SW480 (cell line): Measurements from ENCODE around the gene ZDHHC13.
"Not testable (repeated sequence)": the region's sequence is repeated elsewhere in the genome, so short reads cannot be mapped to it uniquely, and the experiment has no call there.

Source experiments
- DNase-seq: peaks from one replicate; pipeline ENCODE4 v3.0.0-alpha.2; 2016; ENCODE audit warnings: low spot score

Gene ZDHHC13

GRCh38 chr11:19101796-19102520 lies 15.0 kb upstream of the ZDHHC13 start:
- DNase-seq, result peak; percentile 58

DNA sequence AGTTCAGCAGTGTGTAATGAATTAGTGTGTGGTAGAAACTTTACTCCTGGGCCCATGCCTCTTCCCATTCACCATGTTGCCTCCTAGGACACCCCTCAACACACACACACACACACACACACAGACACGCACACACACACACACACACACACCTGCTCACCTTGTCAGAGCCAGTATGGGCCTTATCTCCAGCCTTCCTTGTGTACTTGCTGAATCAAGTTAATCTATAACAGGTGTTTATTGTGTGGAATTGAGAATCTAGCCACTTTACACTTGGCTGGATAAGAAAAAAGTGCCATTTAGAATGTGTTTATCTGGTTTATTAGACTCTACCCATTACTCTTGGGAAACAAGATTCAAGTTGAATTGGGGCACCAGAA lies 14.5 kb upstream of the ZDHHC13 start:
- no peak for DNase-seq

DNA sequence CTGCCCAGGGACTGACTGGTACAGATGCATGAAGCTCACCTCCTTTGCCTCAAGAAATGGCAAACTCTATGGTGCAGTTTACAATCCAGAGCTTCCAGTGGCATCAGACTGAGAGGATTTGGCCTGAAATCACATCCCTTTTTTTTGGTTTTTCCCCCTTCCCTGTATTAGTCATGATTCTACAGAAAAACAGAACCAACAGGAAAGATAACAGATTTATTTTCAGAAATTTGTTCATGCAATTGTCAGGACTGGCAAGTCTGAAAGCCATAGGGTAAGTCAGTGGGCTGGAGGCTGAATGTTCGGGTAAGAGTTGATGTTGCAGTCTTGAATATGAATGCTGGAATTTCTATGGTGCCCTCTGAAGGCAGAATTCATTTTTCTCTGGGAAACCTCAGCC lies 12.0 kb upstream of the ZDHHC13 start:
- DNase-seq, result no peak

DNA sequence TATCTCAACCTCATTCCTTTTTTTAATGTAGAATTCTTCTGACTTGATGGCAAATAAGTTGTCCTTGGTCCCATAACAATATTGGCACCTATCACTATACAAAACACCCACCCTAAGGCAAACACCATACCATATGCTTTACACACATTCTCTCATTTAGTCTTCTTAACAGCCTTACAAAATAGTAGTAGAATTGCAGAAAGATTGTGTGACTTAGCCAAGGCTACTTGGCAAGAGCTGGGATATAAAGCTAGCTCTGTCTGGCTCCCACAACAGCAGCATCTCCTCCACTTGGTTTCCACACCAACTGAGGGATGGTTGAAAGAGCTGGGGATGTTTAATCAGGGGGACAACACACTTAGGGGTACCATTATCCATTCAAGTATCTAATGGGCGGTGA lies 9.8 kb upstream of the ZDHHC13 start:
- DNase-seq, result no peak

DNA sequence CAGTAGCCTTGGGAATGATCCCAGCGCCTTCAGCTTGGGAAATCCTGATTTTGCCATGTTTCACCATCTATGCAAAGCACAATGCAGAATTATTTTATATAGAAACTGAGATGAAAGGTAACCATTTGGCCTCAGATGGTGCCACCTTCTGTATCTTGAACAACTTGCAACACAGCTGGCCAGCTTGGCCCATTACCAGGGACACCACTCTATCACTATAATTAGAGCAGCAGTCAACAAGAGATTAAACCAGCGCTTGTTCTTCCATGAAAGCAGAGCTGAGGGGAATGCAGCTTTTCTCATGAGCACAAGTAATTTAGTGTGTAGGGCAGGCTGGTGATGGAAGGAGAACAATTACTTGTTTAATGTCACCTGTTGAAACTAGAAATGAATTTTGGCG lies 6.7 kb upstream of the ZDHHC13 start:
- no peak for DNase-seq

DNA sequence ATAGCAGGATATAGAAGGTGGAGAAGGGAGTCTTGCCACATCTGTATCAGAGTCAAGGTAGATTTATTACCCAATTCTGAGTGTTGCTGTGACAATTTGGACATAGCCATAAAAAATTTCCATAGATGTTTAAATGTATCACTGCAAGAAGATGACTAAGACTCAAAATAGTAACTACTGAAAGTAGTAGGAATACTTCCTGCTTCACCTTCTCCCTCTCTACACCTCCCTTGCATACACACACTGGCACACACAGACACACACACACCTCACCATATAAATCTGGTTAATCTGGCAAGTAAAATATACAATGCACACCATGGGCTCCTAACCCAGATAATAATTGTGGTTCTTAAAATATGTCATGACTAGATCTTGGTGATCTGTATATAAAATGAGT lies 5.2 kb upstream of the ZDHHC13 start:
- no peak for DNase-seq

DNA sequence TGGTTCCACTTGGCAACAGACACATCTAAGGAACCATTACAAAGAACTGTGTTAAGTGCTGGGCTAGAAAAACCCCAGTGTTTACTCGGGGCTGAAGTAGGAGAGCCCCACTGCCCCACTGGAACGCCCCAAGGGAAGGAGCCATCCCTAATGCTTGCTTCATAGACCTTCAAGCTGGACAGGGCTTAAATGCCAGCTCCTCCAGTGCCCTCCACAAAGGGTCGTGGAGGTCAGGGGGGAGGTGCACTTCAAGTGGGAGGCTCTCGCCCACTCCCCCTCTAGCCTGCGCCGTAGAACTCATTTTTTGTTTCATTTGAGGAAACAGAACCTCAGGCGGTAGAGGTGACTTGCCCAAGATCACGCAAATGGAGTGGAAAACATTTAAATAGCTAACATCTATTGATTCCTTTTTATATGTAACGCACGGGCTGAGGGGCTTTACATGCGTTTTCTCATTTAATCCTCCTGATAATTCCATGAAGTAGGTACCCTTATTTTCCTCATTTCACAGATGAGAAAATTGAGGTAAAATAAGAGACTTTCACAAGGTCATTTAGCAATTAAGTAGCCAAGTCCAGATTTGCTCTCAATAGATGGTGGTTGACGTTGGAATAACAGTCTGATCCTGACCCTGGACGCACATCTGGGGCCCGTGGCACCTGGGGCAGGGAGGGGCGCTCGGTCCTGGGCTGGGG lies 545 bp upstream of the ZDHHC13 start:
- no peak for DNase-seq

- no peak for DNase-seq
Measured at GRCh38 chr11:19117760-19118097, 761 bp downstream of the ZDHHC13 start.

GRCh38 chr11:19121646-19122045 lies 4.7 kb downstream of the ZDHHC13 start:
- no peak for DNase-seq

- no peak for DNase-seq
Measured at GRCh38 chr11:19122960-19123615, 6.1 kb downstream of the ZDHHC13 start.

- DNase-seq, result not testable (repeated sequence)
Measured at GRCh38 chr11:19126562-19127325, 9.8 kb downstream of the ZDHHC13 start.

DNA sequence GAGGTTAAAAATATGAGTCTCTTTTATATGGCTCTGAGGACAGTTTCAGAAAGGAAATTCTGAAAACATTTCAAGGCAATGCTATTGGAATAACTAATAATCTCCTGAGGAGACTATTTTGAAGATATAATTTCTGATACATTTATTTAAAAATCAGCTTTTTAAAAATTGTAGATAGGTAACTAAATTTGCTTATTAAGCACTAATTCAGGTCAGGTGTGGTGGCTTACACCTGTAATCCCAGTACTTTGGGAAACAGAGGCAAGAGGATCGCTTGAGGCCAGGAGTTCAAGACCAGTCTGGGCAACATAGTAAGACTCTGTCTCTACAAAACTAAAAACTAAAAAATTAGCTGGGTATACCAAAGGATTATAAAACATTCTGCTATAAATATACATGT lies 17.0 kb downstream of the ZDHHC13 start:
- DNase-seq, result no peak

DNA sequence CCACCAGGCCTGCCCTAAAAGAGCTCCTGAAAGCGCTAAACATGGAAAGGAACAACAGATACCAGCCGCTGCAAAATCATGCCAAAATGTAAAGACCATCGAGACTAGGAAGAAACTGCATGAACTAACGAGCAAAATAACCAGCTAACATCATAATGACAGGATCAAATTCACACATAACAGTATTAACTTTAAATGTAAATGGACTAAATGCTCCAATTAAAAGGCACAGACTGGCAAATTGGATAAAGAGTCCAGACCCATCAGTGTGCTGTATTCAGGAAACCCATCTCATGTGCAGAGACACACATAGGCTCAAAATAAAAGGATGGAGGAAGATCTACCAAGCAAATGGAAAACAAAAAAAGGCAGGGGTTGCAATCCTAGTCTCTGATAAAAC lies 19.9 kb downstream of the ZDHHC13 start:
- not testable (repeated sequence) for DNase-seq

- no peak for DNase-seq
Measured at GRCh38 chr11:19145319-19145718, 28.4 kb downstream of the ZDHHC13 start.

- DNase-seq, result no peak
Measured at GRCh38 chr11:19156892-19157291, 39.9 kb downstream of the ZDHHC13 start.

GRCh38 chr11:19160847-19161246 lies 43.9 kb downstream of the ZDHHC13 start:
- peak; percentile 20 for DNase-seq

DNA sequence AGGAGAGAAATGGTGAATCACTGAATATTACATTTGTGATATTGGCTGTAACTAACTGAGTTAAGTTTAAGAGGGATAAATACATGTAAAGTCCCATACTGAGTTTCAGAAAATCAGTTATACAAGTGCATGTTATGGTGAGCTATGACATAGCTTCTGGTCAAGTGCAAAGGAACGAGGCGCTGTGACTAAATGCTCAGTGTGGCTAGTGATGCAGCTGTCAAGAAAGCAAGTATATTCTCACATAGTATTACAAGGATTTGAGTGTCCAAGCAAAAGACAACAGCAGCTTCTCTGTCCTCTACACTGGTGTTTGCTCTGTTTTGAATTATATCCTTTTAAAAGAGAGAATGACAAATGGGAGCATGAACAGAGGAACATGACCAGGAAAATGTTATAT lies 44.7 kb downstream of the ZDHHC13 start:
- DNase-seq, result no peak

GRCh38 chr11:19162951-19163505 lies 46.1 kb downstream of the ZDHHC13 start:
- no peak for DNase-seq

- DNase-seq, result no peak
Measured at GRCh38 chr11:19163617-19164016, 46.6 kb downstream of the ZDHHC13 start.

GRCh38 chr11:19164230-19164855 lies 47.4 kb downstream of the ZDHHC13 start:
- DNase-seq, result no peak

DNA sequence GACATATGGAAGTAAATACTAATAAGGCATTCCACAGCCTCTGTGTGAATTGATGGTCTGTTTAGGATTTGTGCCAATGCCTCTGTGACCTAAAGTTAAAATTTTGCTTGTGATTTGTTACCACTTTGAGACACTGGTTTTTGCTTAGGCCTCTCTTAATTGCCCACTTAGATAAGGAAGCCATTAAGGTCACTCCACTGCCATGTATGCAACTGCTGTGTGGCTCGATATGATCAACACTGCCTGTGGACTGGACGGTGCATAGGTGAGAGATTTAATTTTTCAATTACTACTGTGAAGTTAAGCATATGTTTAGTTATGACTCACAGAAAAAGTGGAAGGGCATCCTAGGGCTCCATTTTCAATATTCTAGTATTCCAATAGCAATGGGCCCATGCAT lies 47.9 kb downstream of the ZDHHC13 start:
- DNase-seq, result no peak

DNA sequence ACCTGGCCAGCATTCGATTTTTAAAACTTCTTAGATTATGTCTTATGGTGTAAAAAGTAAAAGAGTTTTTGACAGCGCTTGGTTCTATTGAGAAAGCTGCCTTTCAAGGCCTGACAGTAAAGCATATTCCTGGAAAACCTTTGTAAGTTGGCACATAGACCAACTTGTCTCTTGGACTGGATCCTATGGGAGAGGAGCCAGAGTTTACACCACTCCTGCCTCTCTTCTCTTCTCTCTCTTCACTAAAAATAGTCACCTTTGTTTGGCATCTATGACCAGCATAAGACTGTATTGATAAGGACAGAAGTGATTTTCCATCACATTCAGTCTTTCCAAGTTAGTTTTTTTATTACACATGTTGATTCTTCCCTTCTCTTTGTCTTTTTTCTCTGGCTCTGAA lies 51.1 kb downstream of the ZDHHC13 start:
- DNase-seq, result no peak
